OCI-LY3 (cell line): ENCODE results near the gene MOB1B.
A peak's percentile ranks its signal among the peaks of the same experiment; 100 is the strongest.

Source experiments
- EZH2phosphoT487 ChIP-seq: fragments of 200-600 bp; shearing (Covaris generic); IDR thresholded peaks from 2 replicates; pipeline ENCODE4 v1.6.1; 2018; ENCODE audit warnings: antibody characterized with exemption, mixed run types, low read depth
- TF ChIP-seq, protein P1 (sequence below): fragments of 200-600, 300-600 bp; sonication (generic); IDR thresholded peaks from 2 replicates; pipeline ENCODE4 v1.5.1; 2014; ENCODE audit warnings: antibody characterized with exemption, low read length, low read depth

DNA sequence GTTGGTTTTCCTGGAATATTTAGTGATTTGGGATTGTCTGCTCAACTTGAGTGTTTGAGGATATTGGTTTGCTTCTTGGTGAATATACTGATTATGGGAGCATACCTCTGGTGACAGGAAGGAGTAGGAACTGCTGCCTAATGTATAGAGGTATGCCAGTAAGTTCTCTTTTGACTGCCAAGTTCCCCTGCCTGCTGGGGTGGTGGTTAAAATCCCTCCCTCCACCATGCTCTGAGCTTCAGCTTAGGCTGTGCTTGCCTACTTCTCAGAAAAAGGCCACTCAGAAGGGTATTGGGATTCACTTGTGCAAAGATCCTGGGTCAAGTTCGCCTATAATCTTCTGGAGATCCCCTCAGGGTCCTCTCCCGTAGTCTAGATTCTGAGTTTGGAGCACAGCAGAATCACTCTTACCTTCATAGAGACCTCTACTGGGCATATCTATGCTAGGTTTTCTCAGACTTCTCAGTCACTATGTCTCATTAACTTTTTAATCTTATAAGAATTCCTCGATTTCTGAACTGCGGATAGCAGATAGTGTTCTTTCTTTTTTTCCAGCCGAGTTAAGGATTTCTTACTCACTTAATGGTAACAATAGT lies 46.6 kb downstream of the MOB1B start:
- TF ChIP-seq, protein P1, sequence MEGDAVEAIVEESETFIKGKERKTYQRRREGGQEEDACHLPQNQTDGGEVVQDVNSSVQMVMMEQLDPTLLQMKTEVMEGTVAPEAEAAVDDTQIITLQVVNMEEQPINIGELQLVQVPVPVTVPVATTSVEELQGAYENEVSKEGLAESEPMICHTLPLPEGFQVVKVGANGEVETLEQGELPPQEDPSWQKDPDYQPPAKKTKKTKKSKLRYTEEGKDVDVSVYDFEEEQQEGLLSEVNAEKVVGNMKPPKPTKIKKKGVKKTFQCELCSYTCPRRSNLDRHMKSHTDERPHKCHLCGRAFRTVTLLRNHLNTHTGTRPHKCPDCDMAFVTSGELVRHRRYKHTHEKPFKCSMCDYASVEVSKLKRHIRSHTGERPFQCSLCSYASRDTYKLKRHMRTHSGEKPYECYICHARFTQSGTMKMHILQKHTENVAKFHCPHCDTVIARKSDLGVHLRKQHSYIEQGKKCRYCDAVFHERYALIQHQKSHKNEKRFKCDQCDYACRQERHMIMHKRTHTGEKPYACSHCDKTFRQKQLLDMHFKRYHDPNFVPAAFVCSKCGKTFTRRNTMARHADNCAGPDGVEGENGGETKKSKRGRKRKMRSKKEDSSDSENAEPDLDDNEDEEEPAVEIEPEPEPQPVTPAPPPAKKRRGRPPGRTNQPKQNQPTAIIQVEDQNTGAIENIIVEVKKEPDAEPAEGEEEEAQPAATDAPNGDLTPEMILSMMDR = peak; percentile 67
- TF ChIP-seq EZH2phosphoT487 = no peak
